GM19468 (cell line): ENCODE measurements around the gene NALCN.
"Not testable (repeated sequence)": the region's sequence is repeated elsewhere in the genome, so short reads cannot be mapped to it uniquely, and the experiment has no call there.

Experiments
- ATAC-seq: cut with Tn5 transposase; IDR thresholded peaks from one replicate; pipeline ENCODE4 v1.9.1; 2021; ENCODE audit warnings: mild to moderate bottlenecking, moderate library complexity, moderate number of reproducible peaks; ENCODE audit not compliant: unreplicated experiment; ENCODE audit errors: extremely low read depth

NALCN gene

DNA sequence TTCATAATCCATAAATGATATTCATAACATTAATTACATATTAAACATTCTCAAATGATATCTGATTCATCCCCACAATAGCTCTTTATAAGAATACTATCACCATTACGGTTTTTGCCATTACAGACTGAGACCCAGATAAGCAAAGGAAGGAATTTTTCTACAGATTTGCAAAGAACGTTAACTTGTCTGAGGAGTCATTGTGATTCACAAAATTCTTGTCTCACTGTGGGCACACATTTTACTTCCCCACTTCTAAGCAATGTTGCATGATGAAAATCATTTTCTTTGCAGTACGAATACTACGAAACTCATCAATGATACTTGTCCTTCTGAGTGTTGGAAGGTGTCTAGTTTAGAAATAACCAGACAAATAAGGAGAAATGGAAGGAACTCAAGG, 70.1 kb downstream of the NALCN start:
- no peak for ATAC-seq

DNA sequence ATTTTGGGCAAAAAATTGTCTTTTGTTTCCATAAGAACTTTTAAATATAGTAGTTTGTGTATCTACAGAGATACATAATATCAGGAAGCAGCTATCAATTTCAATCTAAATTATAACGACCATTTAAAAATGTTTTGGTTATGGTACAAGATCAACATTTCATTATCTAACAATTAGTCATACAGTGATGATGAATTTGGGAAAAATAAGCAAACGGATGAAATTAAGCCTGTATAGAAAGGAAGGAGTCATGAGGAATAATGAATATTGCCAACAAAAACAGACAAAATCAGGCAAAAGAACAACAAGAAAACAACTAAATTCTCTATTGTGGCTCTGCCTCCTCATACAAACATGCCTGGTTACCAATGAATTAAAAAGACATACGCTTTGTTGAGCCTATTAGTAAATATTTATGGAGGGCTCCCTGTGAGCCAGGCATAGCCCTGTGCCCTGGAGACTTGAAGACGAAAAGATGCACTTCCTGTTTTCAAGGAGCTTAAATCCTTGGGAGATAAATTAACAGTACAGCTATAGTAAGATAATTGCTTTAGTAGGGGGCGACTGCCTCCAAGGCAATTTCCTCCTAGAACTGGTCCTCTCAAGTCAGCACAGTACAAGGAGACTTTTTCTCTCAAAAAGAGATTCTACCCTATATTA, 73.0 kb downstream of the NALCN start:
- ATAC-seq = no peak

DNA sequence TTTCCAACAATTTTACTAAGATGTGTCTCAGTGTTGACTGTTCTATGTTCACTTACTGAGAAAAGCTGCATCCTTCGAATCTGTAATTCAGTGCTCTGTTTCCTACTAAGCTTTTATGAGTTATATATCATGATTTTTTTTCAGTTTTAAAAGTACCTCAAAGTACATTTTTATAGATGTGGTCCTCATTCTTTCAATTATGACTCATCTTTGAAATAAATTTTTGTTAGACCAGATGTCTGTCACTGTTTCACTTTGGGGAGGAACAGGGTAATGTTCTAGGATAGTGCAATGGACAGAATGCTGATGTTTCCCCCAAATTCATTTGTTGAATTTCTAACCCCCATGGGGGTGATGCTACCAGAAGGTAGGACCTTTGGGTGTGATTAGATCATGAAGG, 74.8 kb downstream of the NALCN start:
- no peak for ATAC-seq

DNA sequence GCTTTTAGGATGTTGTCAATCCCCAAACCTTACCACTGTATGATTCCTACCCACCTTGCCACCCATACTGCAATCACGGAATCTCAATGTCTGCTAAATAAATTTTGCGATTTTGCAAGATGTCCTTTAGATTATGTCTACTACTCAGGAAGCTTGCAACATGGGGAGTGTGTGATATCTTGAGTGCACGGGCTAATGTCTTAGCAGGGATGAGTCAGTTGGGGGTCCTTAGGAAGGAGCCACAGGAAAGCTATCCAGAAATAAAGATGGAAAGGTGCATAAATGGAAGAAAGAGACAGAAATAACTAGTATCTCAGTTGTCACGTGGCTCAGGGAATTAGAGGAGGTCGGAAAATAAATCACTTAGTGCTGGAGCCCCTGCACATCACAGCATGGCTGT, 77.1 kb downstream of the NALCN start:
- no peak for ATAC-seq

DNA sequence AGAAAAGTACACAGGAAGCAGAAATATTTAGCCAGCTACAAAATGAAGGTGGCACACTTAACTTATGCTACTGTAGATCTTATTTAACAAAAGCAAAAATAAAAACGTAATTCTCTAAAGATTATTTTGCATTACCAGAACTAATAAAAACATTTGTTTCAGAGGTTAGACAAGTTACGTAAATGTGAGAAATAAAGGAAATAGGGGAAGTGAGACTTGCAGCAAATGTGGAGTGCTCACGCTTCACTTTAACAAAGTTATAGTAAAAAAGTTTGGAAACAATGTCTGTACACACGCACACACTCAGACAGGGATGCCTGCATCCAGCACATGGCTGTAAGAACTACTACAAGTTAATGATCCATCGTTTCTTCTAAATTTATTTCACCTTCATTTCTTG, 83.7 kb downstream of the NALCN start:
- ATAC-seq = no peak

DNA sequence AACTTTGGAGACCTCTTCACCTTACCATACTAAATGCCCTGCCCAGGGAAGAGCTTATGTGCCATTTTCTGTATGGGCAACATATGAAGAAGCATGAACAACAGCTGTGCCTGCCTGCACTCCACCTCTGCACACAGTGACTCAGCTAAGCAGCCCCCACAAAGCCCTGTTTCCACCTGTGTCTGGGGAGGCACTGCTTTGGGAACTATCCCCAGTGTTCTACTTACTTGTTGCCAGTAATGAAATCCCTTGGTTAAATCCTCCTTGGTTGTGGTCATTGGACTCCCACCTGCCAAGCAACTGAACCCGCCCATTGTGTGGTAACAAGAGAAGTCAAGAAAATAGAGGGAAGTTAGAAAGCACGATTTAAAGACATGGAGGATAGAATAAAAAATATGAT, 84.6 kb downstream of the NALCN start:
- ATAC-seq = no peak

DNA sequence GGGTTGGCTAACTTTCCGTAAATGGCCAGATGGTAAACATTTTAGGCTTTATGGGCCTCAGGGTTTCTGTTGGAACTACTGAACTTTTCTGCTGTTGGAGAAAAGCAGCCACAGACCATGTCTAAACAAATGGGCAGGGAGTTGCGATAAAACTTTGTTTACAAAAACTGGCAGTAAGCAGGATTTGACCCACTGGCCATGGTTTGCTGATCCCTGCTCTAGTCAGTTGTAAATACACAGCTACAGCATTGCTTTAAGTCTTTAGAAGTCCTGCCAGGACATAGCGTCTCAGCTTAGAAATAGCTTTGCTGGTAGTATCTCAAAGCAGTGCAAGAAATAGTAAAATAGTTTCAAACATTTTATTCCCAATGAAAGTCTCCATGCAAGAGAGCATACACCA, 88.4 kb downstream of the NALCN start:
- ATAC-seq = no peak

DNA sequence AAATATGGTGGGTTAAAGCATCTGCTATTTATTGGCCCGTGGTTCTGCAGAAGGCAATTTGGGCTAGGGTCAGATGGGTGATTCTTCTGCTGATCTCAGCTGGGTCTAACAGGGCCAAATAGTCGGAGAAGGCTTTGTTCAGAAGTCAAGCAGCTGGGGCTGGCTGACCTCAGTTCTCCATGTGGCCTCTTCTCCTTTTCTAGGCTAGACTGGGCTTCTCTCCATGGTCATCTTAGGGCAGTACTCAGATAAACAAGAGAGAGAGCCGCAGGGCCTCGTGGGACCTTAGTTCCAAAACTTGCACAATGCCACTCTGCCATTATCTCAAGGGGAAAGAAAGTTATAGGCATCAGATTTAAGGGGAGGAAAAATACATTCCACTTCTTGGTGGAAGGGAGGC, 89.6 kb downstream of the NALCN start:
- ATAC-seq = no peak

DNA sequence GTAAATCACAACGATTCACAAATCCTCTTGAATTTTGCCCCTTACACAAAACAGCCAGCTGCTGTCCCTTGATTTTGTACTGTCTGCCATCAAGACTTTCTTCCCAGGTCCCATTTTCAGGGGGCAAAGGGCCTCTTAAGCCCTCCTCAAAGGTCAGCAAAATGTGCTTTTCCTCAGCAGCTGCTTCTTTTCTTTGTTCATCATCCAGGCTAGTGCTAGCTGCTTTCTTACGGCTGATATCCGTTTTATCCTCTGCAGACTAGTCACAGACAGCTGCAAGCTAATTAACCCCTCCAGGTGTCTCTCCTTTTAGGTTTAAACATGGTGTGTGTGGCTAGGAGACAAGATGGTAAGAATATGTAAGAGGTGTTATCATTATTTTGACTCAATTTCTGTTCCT, 90.9 kb downstream of the NALCN start:
- no peak for ATAC-seq

DNA sequence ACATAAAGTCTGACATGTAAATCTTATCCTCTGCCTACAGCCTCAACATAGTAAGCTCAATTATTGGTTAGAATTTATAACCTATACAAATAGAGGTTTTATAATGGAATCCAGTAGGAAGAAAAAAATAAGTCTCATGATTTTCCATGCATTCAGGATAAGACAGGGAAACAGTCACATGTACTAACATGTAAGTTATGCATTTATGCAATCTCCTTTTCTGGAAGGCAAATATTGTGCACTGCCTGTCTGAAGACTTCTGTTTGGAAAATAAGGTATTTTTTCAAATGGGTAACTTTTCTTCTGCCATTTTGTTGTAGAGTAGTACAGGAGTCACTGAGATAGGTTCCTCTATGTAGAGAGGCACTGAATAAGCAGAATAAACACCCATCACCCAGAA, 92.7 kb downstream of the NALCN start:
- ATAC-seq = no peak

DNA sequence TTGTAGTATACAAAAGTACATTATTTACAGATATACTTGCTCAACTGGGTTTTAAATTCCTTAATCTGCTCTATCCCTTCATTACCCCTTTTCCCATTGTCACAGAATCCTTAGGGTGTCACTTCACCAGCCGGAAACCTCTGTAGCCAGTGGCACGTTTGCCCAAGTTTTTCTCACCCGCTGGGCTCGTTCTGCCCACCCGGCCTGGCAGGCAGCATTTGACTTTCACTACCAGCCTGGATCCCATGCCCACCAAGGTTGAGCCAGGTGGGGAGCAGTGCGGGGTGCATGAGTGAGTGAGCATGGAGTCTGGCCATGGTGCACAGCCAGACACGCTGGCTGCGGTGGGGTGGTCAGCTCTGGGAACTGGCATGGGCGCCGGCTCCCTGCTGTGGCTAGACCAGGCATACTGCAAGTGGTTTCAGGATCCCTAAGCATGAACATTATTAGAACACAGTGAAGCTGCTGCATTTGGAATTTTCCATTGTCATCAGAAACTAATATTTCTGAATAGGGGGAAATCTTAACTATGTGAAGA, 98.3 kb downstream of the NALCN start:
- no peak for ATAC-seq

DNA sequence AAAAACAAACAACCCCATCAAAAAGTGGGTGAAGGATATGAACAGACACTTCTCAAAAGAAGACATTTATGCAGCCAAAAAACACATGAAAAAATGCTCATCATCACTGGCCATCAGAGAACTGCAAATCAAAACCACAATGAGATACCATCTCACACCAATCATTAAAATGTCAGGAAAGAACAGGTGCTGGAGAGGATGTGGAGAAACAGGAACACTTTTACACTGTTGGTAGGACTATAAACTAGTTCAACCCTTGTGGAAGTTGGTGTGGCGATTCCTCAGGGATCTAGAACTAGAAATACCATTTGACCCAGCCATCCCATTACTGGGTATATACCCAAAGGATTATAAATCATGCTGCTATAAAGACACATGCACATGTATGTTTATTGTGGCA, 102.8 kb downstream of the NALCN start:
- ATAC-seq = not testable (repeated sequence)

DNA sequence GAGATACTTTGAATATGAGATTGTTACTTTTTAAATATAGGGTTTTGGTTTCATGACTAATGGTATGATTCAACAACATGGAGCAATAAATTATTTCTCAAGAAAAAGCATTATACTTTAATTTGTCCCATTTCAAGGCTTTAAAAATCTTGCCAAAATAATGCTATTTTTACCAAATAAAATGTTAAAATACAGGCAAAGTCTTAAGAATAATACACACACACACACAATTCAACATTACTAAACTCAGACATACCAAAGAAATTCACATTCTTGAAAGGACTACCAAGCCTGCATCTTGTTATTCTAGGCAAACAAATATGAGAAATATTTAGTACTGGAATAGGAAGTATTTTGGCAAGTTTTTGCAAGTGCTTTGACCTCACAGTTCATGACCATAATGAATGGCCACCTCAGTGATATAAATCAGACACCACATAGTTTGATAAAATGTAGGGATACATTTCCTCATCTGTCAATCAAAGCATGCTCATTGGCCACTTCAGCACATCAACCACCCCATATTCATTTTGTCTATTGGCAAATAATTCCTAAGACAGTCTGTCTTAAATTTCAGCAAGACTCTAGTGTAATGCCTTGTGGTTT, 107.2 kb downstream of the NALCN start:
- ATAC-seq = no peak

DNA sequence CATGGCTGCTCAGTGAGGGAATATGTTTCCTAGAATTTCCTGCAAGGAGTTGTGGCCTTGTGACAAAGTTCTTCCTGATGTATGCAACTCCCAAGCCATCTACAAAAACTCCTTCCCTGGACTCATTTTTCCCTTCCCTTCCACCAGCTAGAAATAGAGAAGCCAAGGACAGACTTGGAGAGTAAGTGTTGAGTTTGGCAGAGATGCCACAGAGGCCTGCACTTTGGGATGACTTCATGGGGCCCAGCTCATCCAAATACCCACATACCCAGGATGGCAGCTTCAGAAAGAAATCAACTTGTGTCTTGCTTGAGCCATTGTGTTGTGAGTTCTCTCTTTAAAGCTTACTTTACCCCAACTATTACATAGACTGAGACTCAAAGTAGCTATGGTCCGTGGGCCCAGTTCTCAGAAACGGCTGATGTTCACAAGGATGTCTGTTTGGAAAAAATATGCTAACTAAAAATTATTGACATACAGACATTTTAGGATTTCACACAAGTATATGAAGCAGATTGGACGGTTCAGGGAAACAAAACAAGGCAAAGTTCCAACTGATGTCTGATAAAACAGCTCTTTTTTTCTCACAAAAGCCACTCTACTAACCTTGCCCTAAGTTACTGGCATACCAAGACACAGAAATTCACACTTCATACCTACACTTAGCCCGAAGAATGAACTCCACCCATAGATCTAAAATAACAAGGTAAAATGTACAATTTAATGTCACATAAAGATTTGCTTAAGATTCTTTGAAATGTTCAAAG, 107.9 kb downstream of the NALCN start:
- ATAC-seq = no peak

DNA sequence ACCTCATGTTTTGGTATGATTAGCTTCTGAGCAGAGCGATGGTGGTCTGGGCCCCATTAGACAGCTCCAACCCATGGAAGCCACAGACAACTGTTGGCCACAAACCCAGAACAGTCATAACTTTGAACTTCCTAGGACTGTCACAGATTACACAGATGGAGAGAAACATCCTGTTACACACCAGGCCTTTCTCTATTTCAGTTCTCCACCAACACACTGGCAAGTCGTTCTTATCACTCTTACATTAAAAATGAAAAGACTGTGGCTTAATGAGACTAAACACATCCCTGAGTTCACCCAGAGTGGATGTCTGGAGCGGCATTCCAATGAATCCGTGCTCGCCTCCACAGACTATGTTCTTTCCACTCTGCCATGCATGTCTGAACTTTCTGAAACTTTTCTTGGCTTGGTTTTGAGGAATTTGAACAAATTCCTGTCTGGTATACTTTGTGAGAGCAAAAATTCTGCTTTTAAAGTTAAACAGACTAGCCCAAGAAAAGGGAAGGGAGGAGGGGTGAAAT, 109.1 kb downstream of the NALCN start:
- ATAC-seq = no peak

DNA sequence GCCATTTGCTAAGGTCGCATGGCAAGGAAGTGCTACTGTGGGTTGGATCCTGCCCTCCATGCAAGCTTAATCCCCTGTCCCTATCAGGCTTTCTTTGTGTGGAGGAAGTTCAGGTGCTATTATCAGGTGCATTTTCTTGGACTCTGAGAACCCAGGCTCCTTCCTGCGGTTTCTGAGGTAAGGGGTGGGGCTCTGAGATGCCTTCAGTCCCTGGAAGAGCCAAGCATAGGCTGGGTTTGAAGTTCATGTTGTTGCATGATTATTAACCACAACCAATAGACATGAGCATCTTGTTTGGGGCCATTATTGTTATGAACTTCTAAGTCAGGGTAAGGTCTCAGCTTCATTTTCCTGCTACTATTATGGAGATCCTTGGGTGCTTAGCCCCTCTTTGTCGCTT, 109.5 kb downstream of the NALCN start:
- no peak for ATAC-seq

DNA sequence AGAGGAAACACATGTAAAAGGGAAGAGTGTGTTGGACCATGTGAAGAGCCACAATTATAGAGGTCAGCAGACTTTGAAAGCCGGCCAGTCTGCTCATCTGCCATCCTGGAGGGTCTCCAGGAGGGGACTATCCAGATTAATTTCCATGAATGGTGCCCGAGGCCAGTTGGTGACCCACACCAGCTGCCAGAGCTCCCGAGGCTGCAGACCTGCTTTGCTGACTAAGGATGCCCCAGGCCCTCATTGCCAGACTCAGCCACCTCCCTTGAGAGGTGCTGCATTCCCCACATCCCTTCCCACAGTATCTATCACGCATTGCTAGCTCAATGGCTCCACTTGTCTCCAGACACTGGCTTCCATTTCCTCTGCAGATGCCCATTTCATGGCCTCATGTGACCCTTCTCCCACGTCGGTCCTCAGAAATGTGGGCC, 110.3 kb downstream of the NALCN start:
- ATAC-seq = no peak

DNA sequence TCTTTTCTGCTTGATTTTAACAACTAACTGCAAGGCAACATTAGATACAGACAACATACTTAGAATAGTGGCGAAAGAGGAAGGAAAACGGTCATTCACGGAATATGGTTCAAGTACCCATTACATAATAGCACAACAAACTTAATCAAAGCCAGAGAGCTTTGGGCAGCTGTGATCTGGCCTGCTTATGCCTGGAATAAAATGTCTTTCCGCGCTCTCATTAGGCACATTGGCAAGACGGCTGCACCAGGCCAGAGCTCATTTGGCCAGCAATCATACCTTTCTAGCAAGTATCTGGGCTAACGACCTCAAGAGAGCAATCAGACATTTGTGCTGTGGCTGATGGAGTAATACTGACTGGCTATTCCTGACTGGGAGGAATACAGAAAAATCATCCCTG, 112.8 kb downstream of the NALCN start:
- ATAC-seq = no peak

DNA sequence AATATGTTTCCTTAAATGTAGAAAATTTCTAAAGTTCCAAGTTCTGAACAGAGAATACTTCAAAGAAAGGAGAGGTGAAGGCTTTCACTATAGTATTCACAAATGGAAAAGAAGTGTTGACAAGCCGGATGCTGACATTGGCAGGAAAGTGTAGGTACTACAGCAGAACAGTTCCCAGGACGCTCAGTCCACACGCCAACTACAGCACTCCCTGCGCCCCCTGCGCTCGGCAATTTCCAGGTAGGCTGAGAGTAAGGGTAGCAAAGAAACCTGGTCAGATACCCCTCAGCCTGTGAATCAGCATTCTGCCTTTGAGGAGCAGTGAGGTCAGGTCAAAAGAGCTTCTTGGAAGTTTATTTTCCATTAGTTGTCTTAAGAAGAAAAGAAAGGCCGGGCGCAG, 115.3 kb downstream of the NALCN start:
- no peak for ATAC-seq

DNA sequence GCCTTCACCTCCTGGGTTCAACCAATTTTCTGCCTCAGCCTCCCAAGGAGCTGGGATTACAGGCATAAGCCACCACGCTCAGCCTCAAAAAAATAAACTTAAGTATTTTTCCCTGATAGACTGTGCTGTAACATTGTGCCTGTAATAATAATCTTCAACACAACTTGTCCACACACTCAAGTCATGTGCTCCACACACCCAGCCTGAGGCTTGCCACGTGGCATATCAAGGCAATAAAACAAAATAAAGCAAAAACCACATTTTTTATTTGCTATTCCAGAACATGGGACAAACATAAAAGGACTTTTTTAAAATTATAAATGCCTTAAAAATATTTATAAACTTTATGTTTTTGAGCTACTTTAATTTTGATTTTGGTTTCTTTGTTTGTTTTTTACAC, 115.8 kb downstream of the NALCN start:
- no peak for ATAC-seq

DNA sequence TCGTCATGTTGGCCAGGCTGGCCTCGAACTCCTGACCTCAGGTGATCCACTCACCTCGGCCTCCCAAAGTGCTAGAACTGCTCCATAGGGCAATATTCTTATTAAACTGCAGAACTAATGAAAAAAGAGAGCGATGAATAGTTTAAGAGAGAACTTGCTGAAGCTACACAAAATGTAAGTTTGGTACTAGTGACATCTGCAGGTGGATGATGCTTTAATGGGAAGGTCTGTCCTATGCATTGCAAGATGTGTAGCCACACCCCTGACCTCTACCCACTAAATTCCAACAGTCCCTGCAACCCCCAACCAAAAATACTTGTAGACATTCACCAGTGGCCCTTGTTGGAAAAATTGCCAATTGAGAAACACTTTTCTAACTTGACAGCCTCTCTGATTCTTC, 117.8 kb downstream of the NALCN start:
- ATAC-seq = no peak
